ENCODE results near the gene SUCO. TPM values are rescaled to one million over a fixed set of nuclear protein-coding genes. Genes with fewer than 3 reads are reported as not detected.

The SUCO gene
- total and polyA plus RNA-seq, 2 of the 8 experiments (the other 6 are each of a cell fraction or from before 2014, with no cell fraction given): 8.3 to 35.8 TPM

- TF ChIP-seq ASH2L (IDR thresholded peaks at IDR 0.05; ENCODE audit: low read length): no peak
- TF ChIP-seq CBX8 (IDR thresholded peaks at IDR 0.05; ENCODE audit: borderline replicate concordance, low read depth, low read length): no peak
- TF ChIP-seq SP4 (IDR thresholded peaks at IDR 0.05; ENCODE audit: low read length): no peak
- TF ChIP-seq MAX (IDR thresholded peaks at IDR 0.05): no peak
- TF ChIP-seq SAP30 (IDR thresholded peaks at IDR 0.05; ENCODE audit: insufficient read depth, insufficient replicate concordance, low read length): no peak
- TF ChIP-seq KDM1A (IDR thresholded peaks at IDR 0.05; ENCODE audit: borderline replicate concordance, low read length): no peak
Observed at GRCh38 chr1:172517081-172517480, 15.9 kb upstream of the SUCO start (continued).
